HepG2 (cell line): ENCODE measurements around the gene RYR2. TPM values are rescaled to one million over a fixed set of nuclear protein-coding genes. Genes with fewer than 3 reads are reported as not detected.

Source experiments
- ATAC-seq: fragments of 200-7000 bp; cut with Tn5 transposase; 3 replicates; pipeline ENCODE4 v1.9.1; 2020; ENCODE audit warnings: mild to moderate bottlenecking, moderate library complexity
- BruUV-seq: library from RNA; stranded (reverse); fragments of 400-500 nt; replicated peaks from 2 replicates; lab custom pipeline; 2021; lab: Mats Ljungman, UMichigan
- CTCF ChIA-PET: fragments of 300-600 bp; formaldehyde crosslinking; extraction: SDS; loops from one replicate; lab custom pipeline; 2021; ENCODE audit warnings: low total read pairs, inconsistent platforms, low intra/inter-chr PET ratio; lab: Yijun Ruan, JAX
- POLR2A ChIA-PET: fragments of 350-600 bp; sonication (Branson Sonifier 250); formaldehyde crosslinking; loops from one replicate; lab custom pipeline; 2020; ENCODE audit warnings: antibody characterized with exemption, inconsistent platforms; lab: Yijun Ruan, JAX
- DNase-seq: peaks from one replicate; pipeline ENCODE4 v3.0.0-alpha.2; 2015; ENCODE audit warnings: low spot score
- FAIRE-seq: peaks from 3 replicates; lab custom pipeline; 2011; peaks lifted over from hg19 to GRCh38; lab: Jason Lieb, UNC
- H2AFZ ChIP-seq: one replicate; pipeline ENCODE4 v1.6.1; 2011; ENCODE audit warnings: low read length, inconsistent platforms
- H3K27ac ChIP-seq: fragments of 300-600 bp; 3 replicates; pipeline ENCODE4 v1.8.0; 2011; ENCODE audit warnings: mixed run types, mild to moderate bottlenecking, mixed read lengths, low read length, inconsistent platforms; ENCODE audit not compliant: insufficient read depth; ENCODE audit errors: extremely low read length
- H3K27me3 ChIP-seq, 2 experiments: fragments of 200-600 bp in 1 of 2; 2 replicates in 1 of 2; 3 replicates in 1 of 2; pipeline versions ENCODE4 v1.6.0 to v1.8.0; 2011; ENCODE audit warnings: low read length in 2 of 2, mild to moderate bottlenecking in 2 of 2, moderate library complexity in 2 of 2, inconsistent platforms in 1 of 2; ENCODE audit not compliant: insufficient read depth in 2 of 2, control insufficient read depth in 1 of 2
- H3K36me3 ChIP-seq, 2 experiments: fragments of 200-600 bp in 1 of 2; replicated peaks in 1 of 2; 2 replicates in 1 of 2; 3 replicates in 1 of 2; pipeline versions ENCODE4 v1.5.1 to v1.8.0; 2011; ENCODE audit warnings: low read length in 2 of 2, inconsistent platforms in 1 of 2; ENCODE audit not compliant: insufficient read depth in 2 of 2, control insufficient read depth in 1 of 2
- H3K4me1 ChIP-seq: 2 replicates; pipeline ENCODE4 v1.5.1; 2012; ENCODE audit warnings: low read length, inconsistent platforms; ENCODE audit not compliant: insufficient read depth
- H3K4me2 ChIP-seq: 2 replicates; pipeline ENCODE4 v1.6.0; 2011; ENCODE audit warnings: low read depth, low read length, inconsistent platforms
- H3K4me3 ChIP-seq, 3 experiments: fragments of 200-600 bp in 1 of 3; sonication (generic), shearing (Covaris generic) in 1 of 3; replicated peaks in 1 of 3; 2 replicates each; pipeline ENCODE4 v1.5.1; 2011 to 2016; ENCODE audit warnings: low read length in 3 of 3, inconsistent platforms in 2 of 3, low read depth in 2 of 3, mild to moderate bottlenecking in 2 of 3, control low read depth in 1 of 3, mixed read lengths in 1 of 3; ENCODE audit not compliant: insufficient read depth in 1 of 3
- H3K79me2 ChIP-seq: one replicate; pipeline ENCODE4 v1.6.1; 2011; ENCODE audit warnings: low read length, inconsistent platforms; ENCODE audit not compliant: insufficient read depth
- H3K9ac ChIP-seq: 2 replicates; pipeline ENCODE4 v1.6.0; 2011; ENCODE audit warnings: mild to moderate bottlenecking, low read depth, low read length, inconsistent platforms; ENCODE audit not compliant: insufficient read depth
- H3K9me3 ChIP-seq: 2 replicates; pipeline ENCODE4 v1.5.1; 2012; ENCODE audit warnings: mild to moderate bottlenecking, low read length
- H4K20me1 ChIP-seq: 2 replicates; pipeline ENCODE4 v1.6.0; 2011; ENCODE audit warnings: inconsistent platforms, mild to moderate bottlenecking, low read length, moderate library complexity; ENCODE audit not compliant: insufficient read depth
- KAT7 ChIP-seq: IDR thresholded peaks from 2 replicates; pipeline ENCODE4 v1.6.1; 2018; ENCODE audit warnings: borderline replicate concordance, missing compliant biosample characterization
- PRMT3 ChIP-seq: sonication (generic); formaldehyde crosslinking; IDR thresholded peaks from 2 replicates; pipeline ENCODE4 v1.8.1; 2022; ENCODE audit warnings: low read depth, mild to moderate bottlenecking, moderate library complexity, missing genetic modification reagents, borderline replicate concordance
- SMARCE1 ChIP-seq: fragments of 450-650 bp; IDR thresholded peaks from 2 replicates; pipeline ENCODE4 v1.6.1; 2017; ENCODE audit warnings: borderline replicate concordance
- SNAPC2 ChIP-seq: sonication (generic); formaldehyde crosslinking; IDR thresholded peaks from 2 replicates; pipeline ENCODE4 v1.8.1; 2022; ENCODE audit warnings: mild to moderate bottlenecking, missing genetic modification reagents
- XRCC5 ChIP-seq: fragments of 200-400 bp; formaldehyde crosslinking; optimal IDR thresholded peaks from 2 replicates; pipeline ENCODE3; 2017; ENCODE audit warnings: mild to moderate bottlenecking, low read length
- ZBTB38 ChIP-seq: sonication (generic); formaldehyde crosslinking; IDR thresholded peaks from 2 replicates; pipeline ENCODE4 v1.5.1; 2020; ENCODE audit warnings: mild to moderate bottlenecking, missing genetic modification reagents
- ZNF256 ChIP-seq: sonication (generic); formaldehyde crosslinking; conservative IDR thresholded peaks from 2 replicates; pipeline ENCODE4 v1.4.0; 2020; ENCODE audit warnings: missing genetic modification reagents
- ZNF441 ChIP-seq: sonication (generic); formaldehyde crosslinking; IDR thresholded peaks from 2 replicates; pipeline ENCODE4 v1.7.0; 2021; ENCODE audit warnings: missing genetic modification reagents, borderline replicate concordance
- ZNF501 ChIP-seq: sonication (generic); formaldehyde crosslinking; IDR thresholded peaks from 2 replicates; pipeline ENCODE4 v1.5.1; 2020; ENCODE audit warnings: mild to moderate bottlenecking, moderate library complexity, missing genetic modification reagents
- ZNF678 ChIP-seq: sonication (generic); formaldehyde crosslinking; IDR thresholded peaks from 2 replicates; pipeline ENCODE4 v1.4.0; 2020; ENCODE audit warnings: mild to moderate bottlenecking, missing genetic modification reagents
- ZSCAN30 ChIP-seq: sonication (generic); formaldehyde crosslinking; IDR thresholded peaks from 2 replicates; pipeline ENCODE4 v1.5.0; 2020; ENCODE audit warnings: mild to moderate bottlenecking, missing genetic modification reagents
- WGBS: methylation state at CpG from one replicate; pipeline ENCODE4 v1.1.6; 2017; ENCODE audit warnings: low lambda C conversion rate; 5-methylcytosine and 5-hydroxymethylcytosine counted together
- in situ Hi-C: cut with HindIII; loops from 2 replicates; pipeline ENCODE4 v1.10.0; 2017; ENCODE audit warnings: low pct_unique_long_range_greater_than_20kb; ENCODE audit not compliant: extremely low pct_ligation_motif_present
- intact Hi-C: fragments of 100-400 bp; cut with micrococcal nuclease; formaldehyde crosslinking; loops from one replicate; pipeline ENCODE4 v1.10.0; 2022; ENCODE audit not compliant: unreplicated experiment
- polyA plus RNA-seq, 8 experiments: library from polyadenylated mRNA; depleted of rRNA in 3 of 8; stranded (reverse) in 7 of 8; unstranded in 1 of 8; fragments of >200 nt; fragmentation: Illumina TruSeq in 4 of 8; extraction: Trizol in 4 of 8; gene quantifications; 2 replicates each; pipeline versions ENCODE4 v1.2.1 to v1.2.3, GENCODE V29; 2011 to 2016; ENCODE audit warnings: low read depth in 4 of 8, missing spikeins in 1 of 8, mixed read lengths in 1 of 8; ENCODE audit not compliant: insufficient read depth in 1 of 8
- total RNA-seq, 5 experiments: library from RNA; depleted of rRNA; stranded (reverse); fragments of >200 nt; fragmentation: Illumina TruSeq; extraction: Trizol; gene quantifications; 2 replicates each; pipeline ENCODE4 v1.2.3, GENCODE V29; 2016; ENCODE audit warnings: low read depth in 1 of 5
- TF ChIP-seq, protein P1 (sequence below), 2 experiments: sonication (generic) in 1 of 2; formaldehyde crosslinking in 1 of 2; IDR thresholded peaks; 2 replicates each; pipeline versions ENCODE4 v1.5.1 to v1.6.1; 2011 to 2020; ENCODE audit warnings: borderline replicate concordance in 1 of 2, low read depth in 1 of 2, low read length in 1 of 2, mild to moderate bottlenecking in 1 of 2, missing genetic modification reagents in 1 of 2, moderate library complexity in 1 of 2
- TF ChIP-seq, protein P2 (sequence below): sonication (generic); formaldehyde crosslinking; IDR thresholded peaks from 2 replicates; pipeline ENCODE4 v1.4.0; 2020; ENCODE audit warnings: missing genetic modification reagents, mild to moderate bottlenecking, borderline replicate concordance
- TF ChIP-seq, protein P3 (sequence below): fragments of 450-650 bp; IDR thresholded peaks from 2 replicates; pipeline ENCODE4 v1.6.1; 2017; ENCODE audit warnings: mild to moderate bottlenecking
- TF ChIP-seq, protein P4 (sequence below): IDR thresholded peaks from 2 replicates; pipeline ENCODE4 v1.6.1; 2016; ENCODE audit warnings: missing genetic modification reagents, missing compliant biosample characterization

The RYR2 gene
- total and polyA plus RNA-seq, 2 of the 13 experiments (the other 11 are each of a cell fraction or from before 2014, with no cell fraction given), result not detected

DNA sequence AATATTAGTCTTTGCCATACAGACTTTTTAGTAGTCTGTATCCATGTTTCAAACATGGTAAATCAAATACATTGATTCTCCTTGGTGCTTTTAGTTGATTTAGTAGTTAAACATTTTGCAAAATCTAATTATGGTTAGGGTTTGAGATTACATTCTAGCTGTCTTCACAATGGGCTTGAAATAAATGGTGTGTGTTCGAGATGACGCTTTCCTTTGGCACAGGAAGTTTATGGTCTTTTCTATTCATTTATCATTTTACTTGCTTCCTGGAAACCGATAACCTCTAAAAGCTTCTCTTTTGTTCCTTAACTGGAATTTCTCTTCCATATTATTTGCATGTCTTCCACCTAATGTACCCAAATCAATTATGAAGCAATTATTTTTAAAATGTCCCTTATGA lies 810.4 kb downstream of the RYR2 start (continued):
- TF ChIP-seq, protein P1, sequence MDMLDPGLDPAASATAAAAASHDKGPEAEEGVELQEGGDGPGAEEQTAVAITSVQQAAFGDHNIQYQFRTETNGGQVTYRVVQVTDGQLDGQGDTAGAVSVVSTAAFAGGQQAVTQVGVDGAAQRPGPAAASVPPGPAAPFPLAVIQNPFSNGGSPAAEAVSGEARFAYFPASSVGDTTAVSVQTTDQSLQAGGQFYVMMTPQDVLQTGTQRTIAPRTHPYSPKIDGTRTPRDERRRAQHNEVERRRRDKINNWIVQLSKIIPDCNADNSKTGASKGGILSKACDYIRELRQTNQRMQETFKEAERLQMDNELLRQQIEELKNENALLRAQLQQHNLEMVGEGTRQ (IDR thresholded peaks at IDR 0.05; ENCODE audit: low read depth, low read length), result no peak
- TF ChIP-seq, protein P1 (CRISPR knock-in tag; IDR thresholded peaks at IDR 0.05; ENCODE audit: borderline replicate concordance), result no peak
- no peak for TF ChIP-seq KAT7 (CRISPR knock-in tag)

DNA sequence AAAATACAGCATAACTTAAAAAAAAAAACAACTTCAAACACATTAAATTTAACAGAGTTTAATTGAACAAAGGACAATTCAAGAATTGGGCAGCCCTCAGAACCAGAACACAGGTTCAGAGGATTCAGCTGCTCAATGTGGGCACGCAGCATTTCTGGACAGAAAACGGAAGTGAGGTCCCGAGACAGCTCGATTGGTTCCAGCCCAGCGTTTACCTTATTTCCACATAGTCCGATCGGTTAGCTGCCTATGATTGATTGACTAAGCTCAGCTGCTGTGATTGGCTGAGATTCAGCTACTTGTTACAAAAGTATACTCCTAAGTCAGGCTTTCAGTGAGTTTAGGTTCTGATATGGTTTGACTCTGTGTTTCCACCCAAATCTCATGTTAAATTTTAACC lies 815.5 kb downstream of the RYR2 start:
- WGBS, result 45% methylated on average over 6 of the region's 7 CpGs
- Histone ChIP-seq H2AFZ (no peak overlapping the region), H3K4me3 (no peak overlapping the region), H3K9me3 (0 out of 2 replicates have a peak, but pooled peaks cover 4% of the 10 kb centered on the region), H3K4me1 (no peaks in the 10 kb centered on the region), H3K36me3 (no peaks in the 10 kb centered on the region), H3K4me2 (no peak overlapping the region), H3K9ac (no peak overlapping the region), H3K79me2 (no peaks in the 10 kb centered on the region), H3K27ac (no peak overlapping the region), H3K27me3 (no peaks in the 10 kb centered on the region), H4K20me1 (no peaks in the 10 kb centered on the region)
- ChIA-PET POLR2A (no interaction called here), CTCF (no interaction called here)
- no peak for DNase-seq
- in situ Hi-C loops, result no loop called here
- FAIRE-seq, result no peak
- BruUV-seq, result no TSS peak
- no peak for ATAC-seq
- intact Hi-C loops, result no loop called here
- TF ChIP-seq ZNF678 (CRISPR knock-in tag) (no peak), SMARCE1 (no peak), ZNF501 (CRISPR knock-in tag) (no peak), ZNF256 (CRISPR knock-in tag) (no peak), ZSCAN30 (CRISPR knock-in tag) (no peak), ZNF441 (no peak), PRMT3 (CRISPR knock-in tag) (no peak), SNAPC2 (CRISPR knock-in tag) (no peak), XRCC5 (no peak), ZBTB38 (CRISPR knock-in tag) (no peak)
- TF ChIP-seq, protein P2, sequence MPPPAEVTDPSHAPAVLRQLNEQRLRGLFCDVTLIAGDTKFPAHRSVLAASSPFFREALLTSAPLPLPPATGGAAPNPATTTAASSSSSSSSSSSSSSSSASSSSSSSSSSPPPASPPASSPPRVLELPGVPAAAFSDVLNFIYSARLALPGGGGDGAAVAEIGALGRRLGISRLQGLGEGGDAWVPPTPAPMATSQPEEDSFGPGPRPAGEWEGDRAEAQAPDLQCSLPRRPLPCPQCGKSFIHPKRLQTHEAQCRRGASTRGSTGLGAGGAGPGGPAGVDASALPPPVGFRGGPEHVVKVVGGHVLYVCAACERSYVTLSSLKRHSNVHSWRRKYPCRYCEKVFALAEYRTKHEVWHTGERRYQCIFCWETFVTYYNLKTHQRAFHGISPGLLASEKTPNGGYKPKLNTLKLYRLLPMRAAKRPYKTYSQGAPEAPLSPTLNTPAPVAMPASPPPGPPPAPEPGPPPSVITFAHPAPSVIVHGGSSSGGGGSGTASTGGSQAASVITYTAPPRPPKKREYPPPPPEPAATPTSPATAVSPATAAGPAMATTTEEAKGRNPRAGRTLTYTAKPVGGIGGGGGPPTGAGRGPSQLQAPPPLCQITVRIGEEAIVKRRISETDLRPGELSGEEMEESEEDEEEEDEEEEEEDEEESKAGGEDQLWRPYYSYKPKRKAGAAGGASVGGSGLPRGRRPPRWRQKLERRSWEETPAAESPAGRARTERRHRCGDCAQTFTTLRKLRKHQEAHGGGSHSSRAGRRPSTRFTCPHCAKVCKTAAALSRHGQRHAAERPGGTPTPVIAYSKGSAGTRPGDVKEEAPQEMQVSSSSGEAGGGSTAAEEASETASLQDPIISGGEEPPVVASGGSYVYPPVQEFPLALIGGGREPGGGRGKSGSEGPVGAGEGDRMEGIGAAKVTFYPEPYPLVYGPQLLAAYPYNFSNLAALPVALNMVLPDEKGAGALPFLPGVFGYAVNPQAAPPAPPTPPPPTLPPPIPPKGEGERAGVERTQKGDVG, result no peak
- TF ChIP-seq, protein P3, sequence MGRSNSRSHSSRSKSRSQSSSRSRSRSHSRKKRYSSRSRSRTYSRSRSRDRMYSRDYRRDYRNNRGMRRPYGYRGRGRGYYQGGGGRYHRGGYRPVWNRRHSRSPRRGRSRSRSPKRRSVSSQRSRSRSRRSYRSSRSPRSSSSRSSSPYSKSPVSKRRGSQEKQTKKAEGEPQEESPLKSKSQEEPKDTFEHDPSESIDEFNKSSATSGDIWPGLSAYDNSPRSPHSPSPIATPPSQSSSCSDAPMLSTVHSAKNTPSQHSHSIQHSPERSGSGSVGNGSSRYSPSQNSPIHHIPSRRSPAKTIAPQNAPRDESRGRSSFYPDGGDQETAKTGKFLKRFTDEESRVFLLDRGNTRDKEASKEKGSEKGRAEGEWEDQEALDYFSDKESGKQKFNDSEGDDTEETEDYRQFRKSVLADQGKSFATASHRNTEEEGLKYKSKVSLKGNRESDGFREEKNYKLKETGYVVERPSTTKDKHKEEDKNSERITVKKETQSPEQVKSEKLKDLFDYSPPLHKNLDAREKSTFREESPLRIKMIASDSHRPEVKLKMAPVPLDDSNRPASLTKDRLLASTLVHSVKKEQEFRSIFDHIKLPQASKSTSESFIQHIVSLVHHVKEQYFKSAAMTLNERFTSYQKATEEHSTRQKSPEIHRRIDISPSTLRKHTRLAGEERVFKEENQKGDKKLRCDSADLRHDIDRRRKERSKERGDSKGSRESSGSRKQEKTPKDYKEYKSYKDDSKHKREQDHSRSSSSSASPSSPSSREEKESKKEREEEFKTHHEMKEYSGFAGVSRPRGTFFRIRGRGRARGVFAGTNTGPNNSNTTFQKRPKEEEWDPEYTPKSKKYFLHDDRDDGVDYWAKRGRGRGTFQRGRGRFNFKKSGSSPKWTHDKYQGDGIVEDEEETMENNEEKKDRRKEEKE, result no peak
- TF ChIP-seq, protein P4, sequence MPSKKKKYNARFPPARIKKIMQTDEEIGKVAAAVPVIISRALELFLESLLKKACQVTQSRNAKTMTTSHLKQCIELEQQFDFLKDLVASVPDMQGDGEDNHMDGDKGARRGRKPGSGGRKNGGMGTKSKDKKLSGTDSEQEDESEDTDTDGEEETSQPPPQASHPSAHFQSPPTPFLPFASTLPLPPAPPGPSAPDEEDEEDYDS (CRISPR knock-in tag), result no peak
